ENCODE measurements around the gene CMTM4.

DNA sequence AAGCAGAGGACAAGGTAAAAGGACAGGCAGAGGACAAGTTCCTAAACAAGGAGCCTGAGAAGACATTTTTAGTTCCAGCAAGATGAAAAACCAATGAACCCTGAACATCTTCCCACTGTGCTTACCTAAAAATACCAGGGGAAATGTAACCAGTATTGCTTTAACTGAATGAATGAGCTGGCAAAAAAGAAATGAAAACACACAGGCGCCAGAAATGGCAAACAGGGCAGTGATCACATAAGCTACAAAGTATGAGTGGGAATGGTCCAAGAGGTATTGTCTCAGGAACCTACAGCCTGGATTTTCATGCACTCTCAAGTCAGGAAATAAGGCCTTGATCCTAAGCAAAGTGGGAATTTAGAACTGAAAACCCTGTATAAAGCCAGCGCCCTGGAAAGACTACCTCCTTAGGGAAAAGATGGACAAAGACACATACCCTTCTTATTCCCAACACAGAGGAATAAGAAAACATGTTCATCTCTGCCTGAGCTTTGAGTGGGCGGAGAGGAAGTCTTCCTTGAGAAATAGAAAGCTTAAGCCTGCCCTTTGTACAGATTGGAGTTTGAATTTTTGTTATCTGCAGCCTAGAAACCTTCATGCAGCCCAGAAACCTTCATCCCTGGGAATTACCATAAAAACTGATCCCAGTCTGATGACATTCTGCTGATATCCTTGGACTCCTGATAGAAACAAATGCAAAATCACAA is 115.1 kb downstream of the CMTM4 start:
- TF ChIP-seq, protein P1, sequence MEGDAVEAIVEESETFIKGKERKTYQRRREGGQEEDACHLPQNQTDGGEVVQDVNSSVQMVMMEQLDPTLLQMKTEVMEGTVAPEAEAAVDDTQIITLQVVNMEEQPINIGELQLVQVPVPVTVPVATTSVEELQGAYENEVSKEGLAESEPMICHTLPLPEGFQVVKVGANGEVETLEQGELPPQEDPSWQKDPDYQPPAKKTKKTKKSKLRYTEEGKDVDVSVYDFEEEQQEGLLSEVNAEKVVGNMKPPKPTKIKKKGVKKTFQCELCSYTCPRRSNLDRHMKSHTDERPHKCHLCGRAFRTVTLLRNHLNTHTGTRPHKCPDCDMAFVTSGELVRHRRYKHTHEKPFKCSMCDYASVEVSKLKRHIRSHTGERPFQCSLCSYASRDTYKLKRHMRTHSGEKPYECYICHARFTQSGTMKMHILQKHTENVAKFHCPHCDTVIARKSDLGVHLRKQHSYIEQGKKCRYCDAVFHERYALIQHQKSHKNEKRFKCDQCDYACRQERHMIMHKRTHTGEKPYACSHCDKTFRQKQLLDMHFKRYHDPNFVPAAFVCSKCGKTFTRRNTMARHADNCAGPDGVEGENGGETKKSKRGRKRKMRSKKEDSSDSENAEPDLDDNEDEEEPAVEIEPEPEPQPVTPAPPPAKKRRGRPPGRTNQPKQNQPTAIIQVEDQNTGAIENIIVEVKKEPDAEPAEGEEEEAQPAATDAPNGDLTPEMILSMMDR (conservative IDR thresholded peaks at IDR 0.05): no peak
- no peak for TF ChIP-seq ZFX (IDR thresholded peaks at IDR 0.05)
